EH (cell line): Measurements from ENCODE around the gene SMCO3.

Source experiments
- DNase-seq: peaks from one replicate; pipeline ENCODE4 v3.0.0-alpha.2; 2015; ENCODE audit warnings: low read depth

SMCO3 gene

DNA sequence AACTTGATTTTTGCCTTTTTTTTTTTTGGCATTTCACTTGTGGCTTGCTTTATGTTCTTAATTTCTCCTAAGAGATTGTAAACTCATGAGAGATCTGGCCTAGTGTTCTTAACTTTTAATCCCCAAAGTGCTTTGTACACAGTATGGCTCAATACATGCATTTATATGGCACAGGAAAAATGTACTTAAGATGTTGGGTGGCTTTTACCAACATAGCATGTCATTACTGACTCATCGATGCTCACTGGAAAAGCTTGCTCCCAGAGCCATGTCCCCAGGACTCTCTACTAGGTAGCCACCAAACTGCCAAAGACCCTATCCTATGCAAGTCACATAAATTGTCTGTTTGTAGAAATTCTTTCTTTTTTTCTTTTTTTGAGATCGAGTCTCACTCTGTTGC is 13.1 kb upstream of the SMCO3 start:
- no peak for DNase-seq

DNA sequence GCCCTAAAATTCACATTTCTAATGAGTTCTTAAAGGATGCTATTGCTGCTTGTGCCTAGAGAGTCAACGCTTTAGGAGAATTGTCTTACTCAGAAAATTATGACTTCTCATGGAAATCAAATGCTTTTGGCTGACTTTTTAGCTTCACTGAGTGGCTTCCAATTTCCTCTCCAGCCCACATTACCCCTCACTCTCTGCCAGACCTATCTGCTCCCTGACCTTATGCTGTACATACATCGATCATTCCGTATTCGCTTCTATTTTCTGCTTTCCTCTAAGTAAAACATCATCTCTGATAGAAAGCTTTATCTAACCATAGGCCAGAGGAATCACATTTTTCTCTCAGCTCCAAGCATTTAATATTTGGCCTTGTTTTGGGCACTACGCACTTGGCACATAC is 12.5 kb upstream of the SMCO3 start:
- no peak for DNase-seq

DNA sequence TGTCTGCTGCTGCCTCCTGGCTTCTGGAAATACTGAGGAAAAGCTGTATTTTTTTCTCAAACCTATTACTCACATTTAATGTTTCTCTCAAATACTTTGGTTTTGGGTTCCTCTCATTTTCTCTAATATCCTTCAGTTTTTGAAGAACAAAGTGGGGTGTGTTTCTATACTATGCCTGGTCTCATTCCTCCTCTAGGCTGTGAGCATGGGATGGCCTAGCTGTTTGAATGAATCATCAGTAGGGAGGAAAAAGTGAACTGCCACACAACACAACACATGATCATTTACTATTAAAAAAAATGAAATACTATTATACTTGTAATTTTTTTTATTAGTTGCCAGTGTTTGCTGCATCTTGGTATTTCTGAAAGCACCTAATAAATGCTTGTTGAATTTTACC is 11.3 kb upstream of the SMCO3 start:
- no peak for DNase-seq

DNA sequence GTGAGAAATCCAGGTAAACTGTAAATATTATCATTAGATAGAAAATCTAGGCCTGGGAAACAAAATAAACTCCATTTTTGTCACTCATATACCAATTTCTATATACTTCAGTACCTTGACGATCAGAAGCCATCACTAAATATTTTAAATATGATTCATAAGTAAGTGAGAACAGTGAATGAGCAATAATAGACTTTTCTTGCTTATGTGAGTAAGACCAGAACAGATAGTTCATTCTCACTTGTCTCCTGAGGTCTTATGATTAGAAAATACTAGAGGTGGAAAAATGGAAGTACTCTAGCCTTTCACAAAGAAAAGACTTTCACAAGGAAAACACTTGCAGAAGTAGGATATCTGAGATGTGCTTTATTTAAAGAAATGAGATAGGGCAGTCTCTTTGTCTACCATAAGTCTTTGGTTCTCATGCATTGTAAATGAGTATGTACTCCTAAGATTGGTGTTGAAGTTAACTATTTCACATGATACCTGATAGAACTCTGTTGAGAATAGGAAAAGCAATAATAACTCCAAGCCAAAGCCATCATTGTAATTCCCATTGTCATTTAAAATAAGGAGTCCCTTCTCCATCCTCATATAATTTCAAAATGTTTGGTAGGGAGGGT is 10.1 kb upstream of the SMCO3 start:
- no peak for DNase-seq

DNA sequence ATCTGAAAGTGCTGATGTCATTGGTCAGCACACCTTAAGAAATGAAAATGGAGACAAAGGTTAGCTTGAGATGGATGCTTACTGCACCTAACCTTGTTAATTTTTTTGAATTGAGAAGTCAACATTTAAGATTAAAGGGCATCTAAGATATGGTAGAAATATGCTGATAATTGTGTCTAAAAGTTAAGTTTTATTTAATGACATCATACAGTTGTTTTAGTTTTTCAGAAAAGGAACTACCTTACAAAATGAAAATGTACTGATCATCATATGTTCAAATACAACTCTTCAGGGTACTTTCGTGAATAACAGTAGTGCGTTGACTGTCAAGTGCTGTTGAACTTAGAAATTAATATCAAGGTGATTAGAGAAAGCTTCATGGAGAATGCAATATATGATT is 2.5 kb downstream of the SMCO3 start:
- DNase-seq, result no peak

DNA sequence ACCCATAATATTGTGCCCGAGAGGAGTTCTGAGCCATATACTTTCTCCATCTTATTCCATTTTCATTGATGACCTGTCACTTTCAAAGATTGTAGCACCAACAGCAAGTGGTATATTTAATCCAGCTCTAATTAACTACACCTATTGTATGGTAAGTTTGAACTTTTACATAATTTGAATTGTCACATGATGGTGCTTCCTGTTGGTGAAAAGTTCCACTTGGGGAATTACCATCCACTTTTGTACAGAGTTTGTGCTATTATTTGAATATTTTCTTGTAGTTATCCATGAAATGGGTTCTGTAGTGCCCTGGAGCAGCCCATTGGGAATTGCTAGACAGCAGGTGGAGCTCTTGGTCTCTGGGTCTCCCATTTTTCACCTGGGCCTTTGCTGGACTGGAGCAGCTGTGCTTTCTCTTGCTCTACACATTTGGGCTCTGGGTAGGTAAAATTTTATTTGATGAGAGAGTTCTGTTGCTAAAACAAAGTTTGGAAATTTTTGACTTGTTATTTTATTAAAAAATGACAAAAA is 3.0 kb downstream of the SMCO3 start:
- peak; percentile 53 for DNase-seq

DNA sequence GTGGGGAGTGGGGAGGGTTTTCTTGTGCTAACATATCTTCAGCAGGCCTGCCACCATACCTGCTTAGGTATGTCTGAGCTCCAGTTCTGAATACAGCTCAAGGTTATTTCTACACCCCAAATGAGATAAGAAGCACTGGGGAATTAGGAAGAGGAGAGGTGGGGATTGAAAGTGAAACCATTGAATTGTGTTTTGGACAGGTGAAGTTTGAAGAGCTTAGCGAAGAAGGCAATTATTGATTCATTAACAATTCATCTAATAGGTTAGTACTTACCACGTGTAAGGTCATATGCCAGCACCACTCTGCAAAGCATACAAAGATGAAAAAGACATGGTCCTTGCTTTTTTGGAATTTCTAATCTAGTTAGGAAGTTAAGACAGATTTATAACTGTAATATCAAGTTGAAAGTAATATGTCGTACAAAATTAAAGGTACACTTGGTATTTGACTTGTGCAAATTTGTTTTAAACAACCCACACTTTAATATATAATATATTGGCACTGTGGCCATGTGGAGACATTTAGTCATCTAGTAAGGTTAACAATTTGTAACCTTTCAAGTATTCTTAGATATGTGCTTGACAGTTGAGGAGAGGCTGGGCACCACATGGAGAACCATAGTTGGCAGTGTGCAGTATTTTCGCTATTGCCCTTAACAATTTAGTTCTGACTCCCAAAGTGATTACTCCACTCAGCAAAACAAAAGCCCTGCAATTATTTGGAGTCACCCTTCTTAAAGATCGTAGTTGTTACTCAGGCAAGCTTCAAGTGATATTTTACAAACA is 3.6 kb downstream of the SMCO3 start:
- no peak for DNase-seq

DNA sequence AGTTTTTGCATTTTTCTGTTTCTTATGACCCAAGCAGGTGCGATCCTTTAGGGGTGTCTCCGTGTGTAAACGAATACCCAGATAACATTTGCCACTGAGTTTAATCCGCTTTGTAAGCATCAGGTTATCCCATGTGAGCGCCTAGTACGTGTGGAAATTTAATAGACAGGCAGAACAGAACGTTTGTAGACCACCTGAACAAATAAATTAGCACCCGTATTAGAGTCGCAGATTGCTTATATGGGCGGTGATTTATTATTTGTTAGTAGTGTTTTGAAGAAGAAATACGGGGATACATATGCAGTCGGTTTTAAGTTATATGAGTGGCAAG is 10.2 kb downstream of the SMCO3 start:
- DNase-seq, result no peak

DNA sequence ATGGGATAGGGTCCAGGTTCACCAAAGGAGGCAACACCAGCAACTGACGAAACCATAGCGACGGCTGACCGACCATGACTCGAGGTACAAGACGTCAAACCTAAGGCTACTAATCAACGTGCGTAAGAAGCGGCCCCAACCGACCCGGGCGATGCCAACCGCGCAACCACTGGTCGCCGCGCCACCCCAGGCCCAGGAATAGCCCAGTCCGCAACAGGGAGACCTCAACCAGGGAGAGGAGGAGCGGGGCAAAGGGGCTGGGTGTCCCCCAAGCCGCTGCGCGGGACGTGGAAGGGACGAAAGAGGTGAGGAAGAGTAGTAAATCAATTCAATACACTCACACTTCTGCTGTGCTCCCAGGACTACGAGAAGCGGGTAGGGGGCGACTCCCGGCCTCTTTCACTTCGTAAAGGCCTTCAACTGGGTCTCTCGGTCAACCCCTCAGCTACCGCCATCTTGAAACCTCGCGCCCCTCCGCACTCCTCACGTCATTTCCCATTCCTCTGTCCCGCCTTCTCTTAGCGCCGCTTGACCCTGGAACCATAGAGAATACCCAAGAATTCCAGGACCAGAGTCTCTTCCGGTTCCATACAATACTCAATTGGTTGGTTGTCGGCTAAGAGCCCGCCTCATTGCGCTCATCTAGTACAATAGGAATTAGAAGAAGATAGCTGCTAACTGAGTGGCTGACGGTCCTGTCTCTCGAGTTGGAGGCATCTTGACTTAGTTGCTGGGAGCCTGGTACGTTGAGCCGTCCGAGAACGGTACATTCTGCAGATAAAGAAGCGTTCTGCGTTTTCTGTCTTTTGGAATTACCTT is 10.8 kb downstream of the SMCO3 start, which contains the start of the genes C12orf60 and WBP11:
Gene C12orf60 (plus strand): TSS at position 660 of the 819 bp plus-strand sequence. CDS start 19,266 bp downstream, outside the sequence.
Gene WBP11 (minus strand): TSS at position 468 of the 819 bp plus-strand sequence. CDS start 2,095 bp downstream, outside the sequence.
- peak; percentile 100 for DNase-seq

DNA sequence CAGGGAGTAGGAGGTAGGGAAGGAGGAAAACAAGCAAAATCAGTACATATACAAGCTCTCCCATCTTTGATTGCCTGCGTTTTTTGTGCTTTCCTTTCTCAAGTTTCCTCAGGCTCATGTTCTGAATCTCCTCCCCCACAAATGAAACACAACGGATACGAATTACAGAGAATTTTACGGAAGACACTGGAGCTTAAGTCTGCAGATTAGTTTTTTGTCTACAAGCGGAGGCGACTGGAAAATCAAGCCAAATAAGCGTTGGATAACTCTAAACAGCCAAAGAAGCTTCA is 11.3 kb downstream of the SMCO3 start:
- no peak for DNase-seq

DNA sequence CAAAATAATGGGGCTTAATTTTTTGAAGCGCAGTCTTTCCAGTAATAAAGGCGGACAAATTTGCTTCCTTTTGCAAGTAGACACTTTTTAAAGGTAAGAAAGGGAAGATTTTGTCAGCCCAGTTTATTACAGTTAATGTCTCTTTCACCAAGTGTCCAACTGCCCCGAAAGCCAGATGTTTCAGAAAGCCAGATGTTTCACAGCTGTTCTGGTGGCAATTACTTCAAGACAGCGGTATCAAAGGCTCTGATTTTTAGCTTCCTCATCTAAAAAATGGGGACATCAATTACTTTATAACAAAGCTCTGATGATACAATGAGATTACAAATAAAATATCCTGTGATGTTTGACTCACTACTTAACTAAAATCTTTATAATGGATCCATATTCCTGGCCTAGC is 11.7 kb downstream of the SMCO3 start:
- no peak for DNase-seq

DNA sequence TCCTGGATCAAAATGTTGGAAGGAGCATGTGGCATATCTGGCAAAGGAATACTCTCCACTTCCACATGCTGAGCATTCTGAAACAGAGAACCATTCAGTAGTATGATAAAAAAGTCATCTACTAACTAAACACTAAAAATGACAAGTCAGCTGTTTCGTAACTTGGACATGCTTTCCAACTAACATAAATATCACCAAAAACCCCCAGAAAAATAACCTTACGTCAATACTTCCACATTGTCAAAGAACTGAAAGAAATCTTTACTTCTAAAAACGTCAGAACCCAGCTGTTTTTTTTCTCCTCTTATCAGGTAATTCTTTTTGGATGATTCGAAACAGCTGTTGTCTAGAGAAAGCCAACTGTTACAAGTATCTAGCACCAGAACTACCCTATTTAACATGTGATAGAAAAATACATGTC is 18.9 kb downstream of the SMCO3 start:
- DNase-seq, result no peak

DNA sequence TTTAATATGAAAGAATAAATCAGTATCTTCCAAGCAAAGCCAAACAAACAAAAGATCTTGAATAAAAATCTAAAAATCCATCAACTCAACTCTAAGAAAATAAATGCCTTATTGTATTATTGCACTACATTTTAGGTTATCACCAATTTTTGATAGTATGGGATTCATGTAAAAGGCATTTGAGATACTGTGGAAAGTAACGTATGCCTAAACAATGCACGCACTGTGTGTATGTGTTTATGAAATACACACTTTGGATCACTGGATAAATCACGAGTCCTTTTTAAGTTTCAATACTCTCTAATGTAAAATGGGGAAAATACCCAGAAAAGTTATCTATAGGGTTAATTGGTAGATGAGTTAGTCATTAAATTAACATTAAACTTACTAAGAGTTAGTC is 28.4 kb downstream of the SMCO3 start:
- DNase-seq, result no peak

DNA sequence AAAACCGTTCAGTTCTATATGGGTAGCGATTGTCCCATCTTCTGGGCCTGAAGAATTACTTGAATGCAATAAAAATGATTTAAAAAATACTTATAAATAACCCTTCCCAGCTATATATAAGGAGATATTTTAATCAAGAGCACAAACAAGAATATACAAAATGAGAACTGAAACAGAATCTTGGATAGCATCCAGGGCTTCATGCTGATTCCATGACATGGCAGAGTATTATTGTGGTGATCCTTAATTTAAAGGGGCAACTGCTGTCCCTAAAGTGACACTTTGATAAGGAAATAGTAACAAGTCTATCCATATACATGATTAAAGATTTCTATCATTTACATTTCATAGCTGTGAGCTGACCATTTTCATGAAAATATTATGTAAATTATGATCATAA is 29.5 kb downstream of the SMCO3 start:
- DNase-seq, result no peak

DNA sequence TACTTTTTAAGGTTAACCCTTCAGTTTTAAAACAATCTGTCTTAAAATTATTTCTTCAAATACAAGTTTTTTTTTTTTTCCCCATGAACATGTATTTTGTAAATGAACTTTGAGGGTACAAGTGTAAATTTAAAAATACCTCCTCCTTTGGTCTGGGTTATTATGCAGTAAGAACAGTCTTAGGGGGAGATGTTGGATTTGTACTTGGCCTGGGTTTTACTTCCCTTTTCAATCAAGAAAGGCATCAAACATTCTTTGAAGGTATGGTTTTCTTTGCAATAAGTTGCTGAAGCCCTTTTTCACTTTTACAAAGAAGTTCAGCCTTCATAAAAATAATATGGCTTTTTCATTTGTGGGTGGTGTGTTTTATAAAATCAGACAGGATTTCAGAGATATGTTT is 31.2 kb downstream of the SMCO3 start:
- DNase-seq, result no peak

DNA sequence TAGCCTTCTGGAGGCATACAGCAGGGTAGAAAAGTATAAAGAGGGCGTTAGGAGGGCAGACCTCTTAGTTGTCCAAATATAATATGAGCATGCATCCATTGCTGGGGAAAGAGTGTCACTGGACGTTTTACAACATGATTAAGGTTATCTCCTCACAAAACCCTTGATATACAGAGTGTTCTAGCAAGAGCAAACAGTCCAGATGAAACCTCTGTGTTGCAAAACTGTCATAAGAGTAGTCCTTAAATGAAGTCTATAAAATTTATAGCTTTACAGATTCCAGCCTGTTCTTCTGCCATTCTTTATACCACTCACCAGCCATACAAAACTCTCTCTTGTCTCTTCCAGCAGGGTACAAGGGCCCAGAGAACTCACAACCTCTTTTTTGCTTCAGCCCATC is 32.4 kb downstream of the SMCO3 start:
- DNase-seq, result no peak

DNA sequence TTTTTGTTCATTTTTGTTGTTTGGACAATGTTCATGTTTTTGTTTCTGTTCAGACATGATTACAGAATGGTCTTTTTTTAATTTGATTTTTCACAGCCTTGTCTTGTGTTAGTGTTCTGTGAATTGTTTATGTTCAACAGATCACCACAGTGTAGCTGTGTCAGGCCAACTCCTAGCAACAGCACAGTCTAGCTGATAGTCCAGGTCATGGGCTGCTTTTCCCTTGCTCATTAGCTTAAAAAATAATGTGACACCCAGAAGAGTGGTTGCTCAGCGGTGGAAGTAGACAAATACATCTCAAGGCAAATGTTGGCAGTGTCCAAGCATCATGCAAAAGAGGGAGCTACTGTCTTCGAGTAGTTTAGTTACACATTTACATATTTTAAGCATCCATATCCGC is 33.1 kb downstream of the SMCO3 start:
- no peak for DNase-seq

DNA sequence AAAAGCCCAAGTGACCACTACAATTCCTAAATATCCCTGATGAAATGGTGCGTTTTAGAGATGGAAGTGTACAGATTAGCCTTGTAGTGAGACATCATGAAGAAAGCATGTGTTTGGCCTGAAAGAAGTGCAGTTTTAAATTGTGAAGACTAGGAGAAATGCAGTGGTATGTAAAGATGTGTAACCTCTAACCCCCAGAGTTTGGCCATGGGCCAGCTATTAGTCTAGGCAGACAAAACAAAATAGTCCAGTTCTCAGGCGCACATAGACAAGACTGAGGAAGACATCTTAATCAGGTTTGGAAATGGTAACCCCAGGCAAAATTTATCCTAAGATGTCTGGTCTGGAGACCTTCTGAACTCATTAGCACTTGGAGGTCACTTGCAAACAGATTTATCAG is 34.1 kb downstream of the SMCO3 start:
- DNase-seq, result peak; percentile 11

DNA sequence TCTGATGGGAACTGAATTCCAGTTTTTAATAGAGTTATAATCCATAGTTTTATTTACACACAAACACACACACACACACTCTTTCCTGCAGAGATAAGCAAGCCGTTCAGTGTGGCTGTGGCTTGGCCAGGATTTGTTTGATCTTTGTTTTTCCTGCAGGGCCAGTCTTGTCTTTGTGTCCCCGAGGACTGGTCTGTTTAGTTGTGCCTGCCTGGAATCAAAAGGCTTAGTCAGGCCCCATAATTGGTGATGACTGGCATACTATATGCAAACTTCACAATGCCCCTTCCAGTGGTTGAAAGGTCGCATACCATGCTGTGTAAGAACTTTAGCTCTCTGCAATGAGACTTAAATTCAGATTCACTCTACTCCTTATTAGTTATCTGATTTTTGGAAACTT is 36.7 kb downstream of the SMCO3 start:
- DNase-seq, result peak; percentile 43

DNA sequence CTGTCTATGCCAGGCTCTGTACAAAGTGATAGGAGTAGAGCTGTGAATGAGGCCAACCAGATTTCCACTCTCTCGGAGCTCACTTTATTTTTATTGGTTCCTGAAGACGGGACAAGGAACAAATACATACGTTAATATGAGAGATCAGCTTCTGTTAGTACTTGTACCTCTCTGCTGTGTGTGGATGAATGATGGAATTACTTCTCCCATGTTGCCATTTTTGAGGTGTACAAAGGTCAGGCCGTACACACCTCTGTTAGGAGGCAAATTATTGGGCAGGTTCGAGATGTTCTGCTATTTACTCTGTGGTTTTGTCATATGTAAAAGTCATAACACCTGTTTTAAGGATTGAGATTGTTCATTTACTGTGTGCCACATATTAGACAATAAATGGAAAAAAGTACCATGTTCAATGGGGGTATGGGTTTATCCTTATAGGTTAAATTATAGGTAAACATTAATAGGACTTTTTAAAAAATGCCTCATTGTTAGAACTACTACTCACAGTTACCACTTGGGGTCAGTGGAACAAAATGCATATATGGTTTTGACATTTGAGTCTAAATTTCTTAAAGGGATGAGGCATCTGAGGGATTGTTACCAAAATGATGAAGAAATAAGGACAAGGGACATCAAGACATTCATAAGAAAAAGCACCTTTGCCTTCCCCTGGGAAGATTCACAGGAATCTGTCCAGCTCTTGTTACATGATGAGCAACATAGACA is 37.6 kb downstream of the SMCO3 start:
- DNase-seq, result peak; percentile 28

DNA sequence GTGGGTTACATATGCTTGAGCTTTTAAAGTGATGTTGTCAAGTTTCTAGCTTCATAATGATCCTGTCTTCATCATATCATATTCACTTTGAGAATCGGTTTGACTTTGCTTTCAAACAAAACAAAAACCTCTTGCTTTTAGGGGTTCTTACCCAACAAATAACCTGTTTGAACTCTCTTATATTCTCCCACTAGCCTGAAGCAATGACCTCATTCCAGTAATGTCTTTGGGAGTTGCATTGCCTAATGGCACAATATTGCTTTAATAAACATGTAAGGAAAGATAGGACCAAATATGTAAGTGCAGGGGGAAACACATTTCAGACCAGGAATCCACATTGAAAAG is 38.4 kb downstream of the SMCO3 start:
- DNase-seq, result no peak

DNA sequence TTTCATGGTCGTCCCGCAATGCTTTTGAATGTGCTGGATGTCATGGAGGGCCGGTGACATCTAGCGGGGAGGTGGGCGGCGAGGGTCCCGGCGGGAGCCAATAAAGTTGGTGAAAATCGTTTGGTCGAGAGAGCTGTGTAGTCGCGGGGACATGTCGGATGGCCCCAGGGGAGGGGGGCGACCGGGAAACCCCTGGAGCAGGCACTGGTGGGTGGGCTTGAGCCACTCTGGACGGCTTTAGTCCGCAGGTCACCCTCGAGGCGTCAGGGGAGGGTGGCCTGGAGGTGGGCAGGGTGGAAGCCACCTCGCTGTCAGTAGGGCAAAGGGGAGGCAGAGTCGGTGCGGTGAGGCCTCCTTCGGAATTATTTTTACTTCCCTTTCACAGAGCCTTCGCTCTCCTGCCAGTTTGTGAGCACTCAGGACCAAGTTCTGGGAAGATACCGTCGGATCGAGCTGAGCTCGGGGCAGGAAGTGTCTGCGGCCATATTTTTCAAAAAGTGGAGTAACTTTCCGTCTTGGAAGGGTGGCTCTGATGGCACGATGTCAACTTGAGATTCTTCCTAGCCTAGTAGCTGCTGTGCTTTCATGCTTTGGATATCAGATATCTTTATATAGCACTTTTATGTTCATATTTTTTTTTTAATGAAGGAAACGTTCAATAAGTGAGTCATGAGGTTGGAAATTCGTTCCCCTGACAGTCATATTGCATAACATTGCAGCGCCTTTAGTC is 38.9 kb downstream of the SMCO3 start:
- DNase-seq, result peak; percentile 87
